ENCODE measurements around the gene TPSD1.

The TPSD1 gene

GRCh38 chr16:1218061-1218929, 37.6 kb upstream of the TPSD1 start:
- intact Hi-C loops (cut with DNase I; ENCODE audit: low total_unique reads), result no loop called here
- Histone ChIP-seq H3K27ac (no peak overlapping the region), H3K4me1 (no peaks in the 10 kb centered on the region), H3K36me3 (peaks cover 61 to 89% (median 76%) of the 10 kb centered on the region in 3 donors), H3K27me3 (no peaks in the 10 kb centered on the region), H3K9me3 (no peaks in the 10 kb centered on the region), H3K4me3 (no peak overlapping the region)
- no peak for DNase-seq
- TF ChIP-seq CTCF (IDR thresholded peaks at IDR 0.05), result no peak

GRCh38 chr16:1218930-1219611, 36.8 kb upstream of the TPSD1 start:
- DNase-seq, result no peak
- TF ChIP-seq CTCF (IDR thresholded peaks at IDR 0.05), result no peak
- H3K36me3 ChIP-seq, result peaks cover 55 to 82% (median 70%) of the 10 kb centered on the region in 3 donors
- H3K4me1 ChIP-seq, result no peaks in the 10 kb centered on the region
- no peak overlapping the region for H3K4me3 ChIP-seq
- intact Hi-C loops (cut with DNase I; ENCODE audit: low total_unique reads), result no loop called here
- H3K9me3 ChIP-seq, result no peaks in the 10 kb centered on the region
- H3K27ac ChIP-seq, result no peak overlapping the region
- no peaks in the 10 kb centered on the region for H3K27me3 ChIP-seq

GRCh38 chr16:1220098-1220728, 35.7 kb upstream of the TPSD1 start:
- no peak overlapping the region for H3K27ac ChIP-seq
- TF ChIP-seq CTCF (IDR thresholded peaks at IDR 0.05), result no peak
- H3K36me3 ChIP-seq, result peaks cover 44 to 70% (median 58%) of the 10 kb centered on the region in 3 donors
- H3K9me3 ChIP-seq, result no peaks in the 10 kb centered on the region
- H3K27me3 ChIP-seq, result no peaks in the 10 kb centered on the region
- H3K4me3 ChIP-seq, result no peak overlapping the region
- intact Hi-C loops (cut with DNase I; ENCODE audit: low total_unique reads), result no loop called here
- DNase-seq, result no peak
- peaks cover 0 to 2% (median under 1%) of the 10 kb centered on the region in 4 donors for H3K4me1 ChIP-seq

- H3K36me3 ChIP-seq, result peaks cover 35 to 62% (median 51%) of the 10 kb centered on the region in 3 donors
- peaks cover 0 to 10% (median 4%) of the 10 kb centered on the region in 4 donors for H3K4me1 ChIP-seq
- DNase-seq, result no peak
- H3K4me3 ChIP-seq, result no peak overlapping the region
- intact Hi-C loops (cut with DNase I; ENCODE audit: low total_unique reads), result no loop called here
- H3K9me3 ChIP-seq, result no peaks in the 10 kb centered on the region
- H3K27me3 ChIP-seq, result peaks cover 0 to 2% of the 10 kb centered on the region in 2 donors
- TF ChIP-seq CTCF (IDR thresholded peaks at IDR 0.05), result no peak
- no peak overlapping the region for H3K27ac ChIP-seq
These were observed 34.8 kb upstream of the TPSD1 start for GRCh38 chr16:1220841-1221627.

Data from tibial artery (tissue), 4 donors.